HCT116 (cell line): Measurements from ENCODE around the gene AAMDC. TPM values are rescaled to one million over a fixed set of nuclear protein-coding genes. Genes with fewer than 3 reads are reported as not detected.
A peak's percentile ranks its signal among the peaks of the same experiment; 100 is the strongest.

ENCODE experiments used
- ATAC-seq: fragments of 200-7000 bp; cut with Tn5 transposase; 2 replicates; pipeline ENCODE4 v1.9.1; 2020; ENCODE audit warnings: mild to moderate bottlenecking, moderate library complexity
- BruUV-seq: library from RNA; stranded (reverse); fragments of 400-500 nt; replicated peaks from 2 replicates; lab custom pipeline; 2021; lab: Mats Ljungman, UMichigan
- CTCF ChIA-PET: fragments of 300-600 bp; sonication (Branson Sonifier 250); formaldehyde crosslinking; loops from one replicate; lab custom pipeline; 2021; ENCODE audit warnings: antibody characterized with exemption; lab: Charles Lee
- POLR2A ChIA-PET: fragments of 300-600, 350-600 bp; sonication (Branson Sonifier 250); formaldehyde crosslinking; loops from one replicate; lab custom pipeline; 2021; ENCODE audit warnings: antibody characterized with exemption; lab: Charles Lee
- RAD21 ChIA-PET, 2 experiments: fragments of 300-600 bp; sonication (Branson Sonifier 250); formaldehyde crosslinking; loops; one replicate each; lab custom pipeline; 2023; ENCODE audit warnings: low total read pairs in 2 of 2; ENCODE audit not compliant: uncharacterized antibody in 2 of 2, unreplicated experiment in 2 of 2, low non-redundant PET in 1 of 2; lab: Charles Lee
- DNase-seq: peaks from one replicate; pipeline ENCODE4 v3.0.0-alpha.2; 2010; ENCODE audit warnings: low read depth, low spot score
- H2AFZ ChIP-seq: fragments of 200-600 bp; shearing (Covaris generic), sonication (generic); 2 replicates; pipeline ENCODE4 v1.6.1; 2017; ENCODE audit warnings: low read depth, mixed run types, mixed read lengths, antibody characterized with exemption, low read length; ENCODE audit not compliant: poor library complexity, severe bottlenecking
- H3K27ac ChIP-seq: 2 replicates; pipeline ENCODE4 v1.5.1; 2012; ENCODE audit warnings: low read depth, low read length
- H3K27me3 ChIP-seq: fragments of 200-600 bp; sonication (generic); 2 replicates; pipeline ENCODE4 v1.6.1; 2016; ENCODE audit warnings: mixed run types, low read length, mixed read lengths; ENCODE audit not compliant: insufficient read depth
- H3K36me3 ChIP-seq, 2 experiments: fragments of 200-500 bp in 1 of 2; fragments of 200-600 bp in 1 of 2; sonication (Bioruptor generic) in 1 of 2; sonication (generic) in 1 of 2; 2 replicates each; pipeline versions ENCODE4 v1.5.1 to v1.6.1; 2014 to 2016; ENCODE audit warnings: low read length in 2 of 2, inconsistent platforms in 1 of 2, mixed read lengths in 1 of 2, mixed run types in 1 of 2; ENCODE audit not compliant: insufficient read depth in 2 of 2, control insufficient read depth in 1 of 2
- H3K4me1 ChIP-seq, 2 experiments: fragments of 200-600 bp in 1 of 2; sonication (generic) in 1 of 2; 2 replicates each; pipeline versions ENCODE4 v1.5.1 to v1.6.1; 2012 to 2017; ENCODE audit warnings: low read length in 2 of 2, inconsistent platforms in 1 of 2, mild to moderate bottlenecking in 1 of 2, mixed read lengths in 1 of 2, mixed run types in 1 of 2, moderate library complexity in 1 of 2; ENCODE audit not compliant: insufficient read depth in 2 of 2, control insufficient read depth in 1 of 2
- H3K4me2 ChIP-seq: fragments of 200-600 bp; sonication (generic); 2 replicates; pipeline ENCODE4 v1.6.1; 2017; ENCODE audit warnings: mixed run types, low read length, mixed read lengths
- H3K4me3 ChIP-seq, 2 experiments: fragments of 200-600 bp in 1 of 2; sonication (generic) in 1 of 2; replicated peaks in 1 of 2; 2 replicates each; pipeline ENCODE4 v1.5.1; 2011 to 2016; ENCODE audit warnings: low read length in 2 of 2, control low read depth in 1 of 2, low read depth in 1 of 2, mild to moderate bottlenecking in 1 of 2, mixed read lengths in 1 of 2, mixed run types in 1 of 2
- H3K79me2 ChIP-seq: fragments of 200-600 bp; sonication (generic); 2 replicates; pipeline ENCODE4 v1.6.1; 2017; ENCODE audit warnings: mild to moderate bottlenecking, mixed run types, low read length, moderate library complexity, mixed read lengths; ENCODE audit not compliant: insufficient read depth
- H3K9ac ChIP-seq: fragments of 200-600 bp; sonication (generic); 2 replicates; pipeline ENCODE4 v1.6.1; 2016; ENCODE audit warnings: low read length, mixed read lengths
- H3K9me2 ChIP-seq: fragments of 200-600 bp; sonication (generic), shearing (Covaris generic); 2 replicates; pipeline ENCODE4 v1.6.1; 2017; ENCODE audit warnings: mixed run types, mild to moderate bottlenecking, moderate library complexity; ENCODE audit not compliant: insufficient read depth
- H3K9me3 ChIP-seq, 2 experiments: fragments of 200-500 bp in 1 of 2; fragments of 200-600 bp in 1 of 2; sonication (Bioruptor generic) in 1 of 2; sonication (generic) in 1 of 2; 2 replicates each; pipeline ENCODE4 v1.6.1; 2014 to 2017; ENCODE audit warnings: low read length in 2 of 2, mixed read lengths in 2 of 2, inconsistent platforms in 1 of 2, low read depth in 1 of 2, mild to moderate bottlenecking in 1 of 2, mixed run types in 1 of 2, moderate library complexity in 1 of 2; ENCODE audit not compliant: control insufficient read depth in 1 of 2, insufficient read depth in 1 of 2
- H4K20me1 ChIP-seq: fragments of 200-600 bp; sonication (generic), shearing (Covaris generic); 2 replicates; pipeline ENCODE4 v1.6.1; 2017; ENCODE audit warnings: mixed run types, mild to moderate bottlenecking, moderate library complexity; ENCODE audit not compliant: insufficient read depth
- CBX3 ChIP-seq: IDR thresholded peaks from 2 replicates; pipeline ENCODE4 v1.6.1; 2012; ENCODE audit warnings: low read depth
- EGR1 ChIP-seq: IDR thresholded peaks from 2 replicates; pipeline ENCODE4 v1.6.1; 2012; ENCODE audit warnings: low read depth
- EZH2 ChIP-seq: fragments of 200-600 bp; sonication (generic); IDR thresholded peaks from 2 replicates; pipeline ENCODE4 v1.6.1; 2017; ENCODE audit warnings: antibody characterized with exemption, mixed run types
- EZH2phosphoT487 ChIP-seq: fragments of 200-600 bp; IDR thresholded peaks from 2 replicates; pipeline ENCODE4 v1.6.1; 2018; ENCODE audit warnings: antibody characterized with exemption, borderline replicate concordance
- JUND ChIP-seq: IDR thresholded peaks from 2 replicates; pipeline ENCODE4 v1.6.1; 2012
- POLR2AphosphoS5 ChIP-seq: IDR thresholded peaks from 2 replicates; pipeline ENCODE4 v1.6.1; 2011; ENCODE audit warnings: mild to moderate bottlenecking, low read depth, low read length, moderate library complexity
- RAD21 ChIP-seq: IDR thresholded peaks from 2 replicates; pipeline ENCODE4 v1.6.1; 2012; ENCODE audit warnings: low read depth, mild to moderate bottlenecking
- YY1 ChIP-seq: IDR thresholded peaks from 2 replicates; pipeline ENCODE4 v1.6.1; 2011; ENCODE audit warnings: low read length, low read depth, moderate library complexity, mild to moderate bottlenecking; ENCODE audit not compliant: insufficient replicate concordance; ENCODE audit errors: extremely low read depth
- ZNF274 ChIP-seq: fragments of 200-500 bp; sonication (Bioruptor generic); IDR thresholded peaks from 2 replicates; pipeline ENCODE4 v1.6.1; 2014; ENCODE audit warnings: mild to moderate bottlenecking, low read depth, low read length, inconsistent platforms
- intact Hi-C: fragments of 100-400 bp; cut with micrococcal nuclease; formaldehyde crosslinking; loops from 2 replicates; pipeline ENCODE4 v1.10.0; 2022
- total RNA-seq: library from RNA; stranded (reverse); gene quantifications from one replicate; pipeline ENCODE4 v1.2.1, GENCODE V29; 2021; ENCODE audit not compliant: unreplicated experiment
- TF ChIP-seq, protein P1 (sequence below): IDR thresholded peaks from 2 replicates; pipeline ENCODE4 v1.6.1; 2012; ENCODE audit warnings: low read depth

AAMDC gene
- total RNA-seq, 1 experiment from 2014 or later, result 11.2 TPM

GRCh38 chr11:77779935-77780334, 41.0 kb upstream of the AAMDC start:
- H3K27ac ChIP-seq, result no peak overlapping the region
- ChIA-PET CTCF (no interaction called here), POLR2A (no interaction called here), RAD21 (no interaction called here)
- no peak overlapping the region for H3K4me2 ChIP-seq
- H3K4me1 ChIP-seq, result no peaks in the 10 kb centered on the region
- H3K9me2 ChIP-seq, result no peaks in the 10 kb centered on the region
- no peaks in the 10 kb centered on the region for H3K9me3 ChIP-seq
- no peaks in the 10 kb centered on the region for H4K20me1 ChIP-seq
- intact Hi-C loops, result loop anchor here (5.0 kb wide), 2 partner anchors 37 to 782 kb away; no protein-coding TSS in a partner anchor
- H3K36me3 ChIP-seq, result no peaks in the 10 kb centered on the region
- DNase-seq (no peak), ATAC-seq (no peak)
- no peak overlapping the region for H3K9ac ChIP-seq
- peaks cover 31% of the 10 kb centered on the region for H3K79me2 ChIP-seq
- no peak overlapping the region for H3K4me3 ChIP-seq
- no peaks in the 10 kb centered on the region for H3K27me3 ChIP-seq
- no TSS peak for BruUV-seq
- H2AFZ ChIP-seq, result no peak overlapping the region
- no peak for TF ChIP-seq CBX3
- TF ChIP-seq JUND, result no peak
- TF ChIP-seq YY1, result no peak
- TF ChIP-seq, protein P1, sequence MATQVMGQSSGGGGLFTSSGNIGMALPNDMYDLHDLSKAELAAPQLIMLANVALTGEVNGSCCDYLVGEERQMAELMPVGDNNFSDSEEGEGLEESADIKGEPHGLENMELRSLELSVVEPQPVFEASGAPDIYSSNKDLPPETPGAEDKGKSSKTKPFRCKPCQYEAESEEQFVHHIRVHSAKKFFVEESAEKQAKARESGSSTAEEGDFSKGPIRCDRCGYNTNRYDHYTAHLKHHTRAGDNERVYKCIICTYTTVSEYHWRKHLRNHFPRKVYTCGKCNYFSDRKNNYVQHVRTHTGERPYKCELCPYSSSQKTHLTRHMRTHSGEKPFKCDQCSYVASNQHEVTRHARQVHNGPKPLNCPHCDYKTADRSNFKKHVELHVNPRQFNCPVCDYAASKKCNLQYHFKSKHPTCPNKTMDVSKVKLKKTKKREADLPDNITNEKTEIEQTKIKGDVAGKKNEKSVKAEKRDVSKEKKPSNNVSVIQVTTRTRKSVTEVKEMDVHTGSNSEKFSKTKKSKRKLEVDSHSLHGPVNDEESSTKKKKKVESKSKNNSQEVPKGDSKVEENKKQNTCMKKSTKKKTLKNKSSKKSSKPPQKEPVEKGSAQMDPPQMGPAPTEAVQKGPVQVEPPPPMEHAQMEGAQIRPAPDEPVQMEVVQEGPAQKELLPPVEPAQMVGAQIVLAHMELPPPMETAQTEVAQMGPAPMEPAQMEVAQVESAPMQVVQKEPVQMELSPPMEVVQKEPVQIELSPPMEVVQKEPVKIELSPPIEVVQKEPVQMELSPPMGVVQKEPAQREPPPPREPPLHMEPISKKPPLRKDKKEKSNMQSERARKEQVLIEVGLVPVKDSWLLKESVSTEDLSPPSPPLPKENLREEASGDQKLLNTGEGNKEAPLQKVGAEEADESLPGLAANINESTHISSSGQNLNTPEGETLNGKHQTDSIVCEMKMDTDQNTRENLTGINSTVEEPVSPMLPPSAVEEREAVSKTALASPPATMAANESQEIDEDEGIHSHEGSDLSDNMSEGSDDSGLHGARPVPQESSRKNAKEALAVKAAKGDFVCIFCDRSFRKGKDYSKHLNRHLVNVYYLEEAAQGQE, result peak; percentile 84

- RAD21 ChIA-PET, result no interaction called here
- Histone ChIP-seq H3K9me2 (no peaks in the 10 kb centered on the region), H2AFZ (no peak overlapping the region), H3K36me3 (no peaks in the 10 kb centered on the region), H3K4me1 (no peaks in the 10 kb centered on the region), H3K4me3 (no peak overlapping the region), H3K4me2 (no peak overlapping the region), H4K20me1 (peaks cover 5% of the 10 kb centered on the region), H3K79me2 (peaks cover 33% of the 10 kb centered on the region), H3K27ac (no peak overlapping the region), H3K9ac (no peak overlapping the region), H3K9me3 (no peaks in the 10 kb centered on the region), H3K27me3 (no peaks in the 10 kb centered on the region)
- no peak for TF ChIP-seq EZH2phosphoT487
- TF ChIP-seq JUND, result no peak
- no peak for TF ChIP-seq RAD21
- no peak for TF ChIP-seq ZNF274
- no peak for TF ChIP-seq EGR1
- no peak for TF ChIP-seq POLR2AphosphoS5
- no peak for TF ChIP-seq EZH2
- no peak for ATAC-seq
- no TSS peak for BruUV-seq
- POLR2A ChIA-PET, result no interaction called here
- no peak for DNase-seq
- intact Hi-C loops, result no loop called here
- CTCF ChIA-PET, result no interaction called here
Observed at GRCh38 chr11:77783025-77783424, 37.9 kb upstream of the AAMDC start.
